ENCODE data around the gene PGK1. TPM values are rescaled to one million over a fixed set of nuclear protein-coding genes. Genes with fewer than 3 reads are reported as not detected.
"Not testable (repeated sequence)": the region's sequence is repeated elsewhere in the genome, so short reads cannot be mapped to it uniquely, and the experiment has no call there.

PGK1 gene
- total RNA-seq, 1 experiment from 2014 or later = 607 TPM

- DNase-seq (ENCODE audit: low spot score) (no peak), ATAC-seq (no peak)
- no peaks in the 10 kb centered on the region for H3K27me3 Mint-ChIP-seq (ENCODE audit: low read depth)
- peaks cover 12% of the 10 kb centered on the region for H3K9me3 Mint-ChIP-seq
- no peaks in the 10 kb centered on the region for H3K4me1 Mint-ChIP-seq
- no peak for TF ChIP-seq ZNF396 (CRISPR knock-in tag; IDR thresholded peaks at IDR 0.05; ENCODE audit: borderline replicate concordance)
- TF ChIP-seq, protein P1, sequence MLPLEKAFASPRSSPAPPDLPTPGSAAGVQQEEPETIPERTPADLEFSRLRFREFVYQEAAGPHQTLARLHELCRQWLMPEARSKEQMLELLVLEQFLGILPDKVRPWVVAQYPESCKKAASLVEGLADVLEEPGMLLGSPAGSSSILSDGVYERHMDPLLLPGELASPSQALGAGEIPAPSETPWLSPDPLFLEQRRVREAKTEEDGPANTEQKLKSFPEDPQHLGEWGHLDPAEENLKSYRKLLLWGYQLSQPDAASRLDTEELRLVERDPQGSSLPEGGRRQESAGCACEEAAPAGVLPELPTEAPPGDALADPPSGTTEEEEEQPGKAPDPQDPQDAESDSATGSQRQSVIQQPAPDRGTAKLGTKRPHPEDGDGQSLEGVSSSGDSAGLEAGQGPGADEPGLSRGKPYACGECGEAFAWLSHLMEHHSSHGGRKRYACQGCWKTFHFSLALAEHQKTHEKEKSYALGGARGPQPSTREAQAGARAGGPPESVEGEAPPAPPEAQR (CRISPR knock-in tag; IDR thresholded peaks at IDR 0.05) = no peak
- TF ChIP-seq JUN (CRISPR knock-in tag; IDR thresholded peaks at IDR 0.05) = no peak
- TF ChIP-seq USF2 (CRISPR knock-in tag; IDR thresholded peaks at IDR 0.05) = no peak
- TF ChIP-seq GTF2I (CRISPR knock-in tag; conservative IDR thresholded peaks at IDR 0.05) = no peak
- TF ChIP-seq HMGA2 (CRISPR knock-in tag; IDR thresholded peaks at IDR 0.05) = no peak
- H3K27ac Mint-ChIP-seq = no peak overlapping the region
- H3K4me3 Mint-ChIP-seq = no peak overlapping the region
- peaks cover 4% of the 10 kb centered on the region; the same call in 1 of the 2 replicates for H3K36me3 Mint-ChIP-seq
- ChIA-PET CTCF (no interaction called here), POLR2A (no interaction called here)
Measured at GRCh38 chrX:78064152-78064551, 39.9 kb upstream of the PGK1 start.

- H3K4me3 Mint-ChIP-seq; CTCF ChIA-PET; H3K27ac Mint-ChIP-seq; ATAC-seq; H3K4me1 Mint-ChIP-seq; H3K27me3 Mint-ChIP-seq (ENCODE audit: low read depth); DNase-seq (ENCODE audit: low spot score); H3K36me3 Mint-ChIP-seq; POLR2A ChIA-PET: not testable (repeated sequence)
- peaks cover 15% of the 10 kb centered on the region for H3K9me3 Mint-ChIP-seq
Measured at GRCh38 chrX:78064698-78065601, 39.1 kb upstream of the PGK1 start.

- DNase-seq (ENCODE audit: low spot score) (no peak), ATAC-seq (no peak)
- no peaks in the 10 kb centered on the region for H3K27me3 Mint-ChIP-seq (ENCODE audit: low read depth)
- H3K4me1 Mint-ChIP-seq = no peaks in the 10 kb centered on the region
- CTCF ChIA-PET = no interaction called here
- POLR2A ChIA-PET = no interaction called here
- no peak overlapping the region for H3K4me3 Mint-ChIP-seq
- peaks cover 4% of the 10 kb centered on the region; the same call in 1 of the 2 replicates for H3K36me3 Mint-ChIP-seq
- H3K27ac Mint-ChIP-seq = no peak overlapping the region
- peaks cover 15% of the 10 kb centered on the region for H3K9me3 Mint-ChIP-seq
- TF ChIP-seq MYBL2 (CRISPR knock-in tag; IDR thresholded peaks at IDR 0.05) = no peak
- TF ChIP-seq NFATC4 (CRISPR knock-in tag; IDR thresholded peaks at IDR 0.05) = no peak
- TF ChIP-seq ZNF671 (CRISPR knock-in tag; IDR thresholded peaks at IDR 0.05) = no peak
- no peak for TF ChIP-seq ZNF423 (CRISPR knock-in tag; IDR thresholded peaks at IDR 0.05)
- TF ChIP-seq STAT6 (CRISPR knock-in tag; conservative IDR thresholded peaks at IDR 0.05; ENCODE audit: low read depth) = no peak
- TF ChIP-seq TEAD4 (CRISPR knock-in tag; IDR thresholded peaks at IDR 0.05) = no peak
- no peak for TF ChIP-seq USF1 (CRISPR knock-in tag; IDR thresholded peaks at IDR 0.05)
- TF ChIP-seq ATF3 (CRISPR knock-in tag; conservative IDR thresholded peaks at IDR 0.05) = no peak
- TF ChIP-seq EMX1 (CRISPR knock-in tag; IDR thresholded peaks at IDR 0.05) = no peak
- TF ChIP-seq SMAD3 (CRISPR knock-in tag; IDR thresholded peaks at IDR 0.05; ENCODE audit: borderline replicate concordance) = no peak
- no peak for TF ChIP-seq NFE2L1 (CRISPR knock-in tag; IDR thresholded peaks at IDR 0.05)
- TF ChIP-seq ZNF416 (CRISPR knock-in tag; IDR thresholded peaks at IDR 0.05) = no peak
- TF ChIP-seq SP1 (CRISPR knock-in tag; conservative IDR thresholded peaks at IDR 0.05) = no peak
- TF ChIP-seq CDX4 (CRISPR knock-in tag; IDR thresholded peaks at IDR 0.05; ENCODE audit: borderline replicate concordance) = no peak
- no peak for TF ChIP-seq GTF2I (CRISPR knock-in tag; conservative IDR thresholded peaks at IDR 0.05)
- TF ChIP-seq OVOL2 (CRISPR knock-in tag; IDR thresholded peaks at IDR 0.05; ENCODE audit: borderline replicate concordance) = no peak
- TF ChIP-seq, protein P2, sequence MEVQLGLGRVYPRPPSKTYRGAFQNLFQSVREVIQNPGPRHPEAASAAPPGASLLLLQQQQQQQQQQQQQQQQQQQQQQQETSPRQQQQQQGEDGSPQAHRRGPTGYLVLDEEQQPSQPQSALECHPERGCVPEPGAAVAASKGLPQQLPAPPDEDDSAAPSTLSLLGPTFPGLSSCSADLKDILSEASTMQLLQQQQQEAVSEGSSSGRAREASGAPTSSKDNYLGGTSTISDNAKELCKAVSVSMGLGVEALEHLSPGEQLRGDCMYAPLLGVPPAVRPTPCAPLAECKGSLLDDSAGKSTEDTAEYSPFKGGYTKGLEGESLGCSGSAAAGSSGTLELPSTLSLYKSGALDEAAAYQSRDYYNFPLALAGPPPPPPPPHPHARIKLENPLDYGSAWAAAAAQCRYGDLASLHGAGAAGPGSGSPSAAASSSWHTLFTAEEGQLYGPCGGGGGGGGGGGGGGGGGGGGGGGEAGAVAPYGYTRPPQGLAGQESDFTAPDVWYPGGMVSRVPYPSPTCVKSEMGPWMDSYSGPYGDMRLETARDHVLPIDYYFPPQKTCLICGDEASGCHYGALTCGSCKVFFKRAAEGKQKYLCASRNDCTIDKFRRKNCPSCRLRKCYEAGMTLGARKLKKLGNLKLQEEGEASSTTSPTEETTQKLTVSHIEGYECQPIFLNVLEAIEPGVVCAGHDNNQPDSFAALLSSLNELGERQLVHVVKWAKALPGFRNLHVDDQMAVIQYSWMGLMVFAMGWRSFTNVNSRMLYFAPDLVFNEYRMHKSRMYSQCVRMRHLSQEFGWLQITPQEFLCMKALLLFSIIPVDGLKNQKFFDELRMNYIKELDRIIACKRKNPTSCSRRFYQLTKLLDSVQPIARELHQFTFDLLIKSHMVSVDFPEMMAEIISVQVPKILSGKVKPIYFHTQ (CRISPR knock-in tag; IDR thresholded peaks at IDR 0.05) = no peak
- TF ChIP-seq HMGA2 (CRISPR knock-in tag; IDR thresholded peaks at IDR 0.05) = no peak
Measured at GRCh38 chrX:78066110-78066509, 37.9 kb upstream of the PGK1 start.

All from WTC11 (cell line).